22Rv1 (cell line): ENCODE measurements around the gene TLX1.

Experiments
- ZFX ChIP-seq: fragments of 450-650 bp; IDR thresholded peaks from 2 replicates; pipeline ENCODE4 v1.6.1; 2017; ENCODE audit warnings: antibody characterized with exemption, borderline replicate concordance
- TF ChIP-seq, protein P1 (sequence below): fragments of 450-650 bp; IDR thresholded peaks from 2 replicates; pipeline ENCODE4 v1.5.1; 2017; ENCODE audit warnings: mild to moderate bottlenecking

DNA sequence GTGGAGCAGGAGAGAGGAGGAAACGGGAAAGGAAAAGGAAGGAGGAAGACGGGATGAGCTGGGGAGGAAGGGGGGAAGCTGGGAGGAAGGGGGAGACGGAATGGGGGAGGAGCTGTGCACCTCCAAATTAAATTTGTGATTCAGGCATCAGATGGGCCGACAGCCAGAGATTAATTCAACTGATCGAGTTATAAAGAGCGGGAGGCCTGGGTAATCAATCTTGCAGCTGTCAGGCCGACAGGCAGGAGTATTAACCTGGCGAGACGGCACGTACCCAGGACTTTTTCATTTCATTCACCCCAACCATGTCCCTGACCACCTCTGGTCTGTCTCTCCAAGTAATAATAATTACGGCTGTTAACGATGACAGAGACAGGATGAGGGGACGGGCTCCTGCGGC is 43.1 kb upstream of the TLX1 start:
- TF ChIP-seq, protein P1, sequence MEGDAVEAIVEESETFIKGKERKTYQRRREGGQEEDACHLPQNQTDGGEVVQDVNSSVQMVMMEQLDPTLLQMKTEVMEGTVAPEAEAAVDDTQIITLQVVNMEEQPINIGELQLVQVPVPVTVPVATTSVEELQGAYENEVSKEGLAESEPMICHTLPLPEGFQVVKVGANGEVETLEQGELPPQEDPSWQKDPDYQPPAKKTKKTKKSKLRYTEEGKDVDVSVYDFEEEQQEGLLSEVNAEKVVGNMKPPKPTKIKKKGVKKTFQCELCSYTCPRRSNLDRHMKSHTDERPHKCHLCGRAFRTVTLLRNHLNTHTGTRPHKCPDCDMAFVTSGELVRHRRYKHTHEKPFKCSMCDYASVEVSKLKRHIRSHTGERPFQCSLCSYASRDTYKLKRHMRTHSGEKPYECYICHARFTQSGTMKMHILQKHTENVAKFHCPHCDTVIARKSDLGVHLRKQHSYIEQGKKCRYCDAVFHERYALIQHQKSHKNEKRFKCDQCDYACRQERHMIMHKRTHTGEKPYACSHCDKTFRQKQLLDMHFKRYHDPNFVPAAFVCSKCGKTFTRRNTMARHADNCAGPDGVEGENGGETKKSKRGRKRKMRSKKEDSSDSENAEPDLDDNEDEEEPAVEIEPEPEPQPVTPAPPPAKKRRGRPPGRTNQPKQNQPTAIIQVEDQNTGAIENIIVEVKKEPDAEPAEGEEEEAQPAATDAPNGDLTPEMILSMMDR: no peak
- TF ChIP-seq ZFX: no peak
